Neuronal stem cell (in vitro differentiated cells): ENCODE results near the gene CTNNBIP1.

ENCODE experiments used
- DNase-seq: peaks from one replicate; pipeline ENCODE4 v3.0.0-alpha.2; 2013; ENCODE audit warnings: low spot score
- H2AFZ ChIP-seq: one replicate; pipeline ENCODE4 v1.6.1; 2013; ENCODE audit warnings: mild to moderate bottlenecking, low read length, inconsistent platforms
- H2AK5ac ChIP-seq: 2 replicates; pipeline ENCODE4 v1.6.1; 2013; ENCODE audit warnings: low read depth, mild to moderate bottlenecking, inconsistent platforms, low read length, moderate library complexity, mixed read lengths
- H2BK120ac ChIP-seq: 2 replicates; pipeline ENCODE4 v1.6.1; 2013; ENCODE audit warnings: low read depth, mild to moderate bottlenecking, inconsistent platforms, low read length, moderate library complexity, mixed read lengths
- H2BK12ac ChIP-seq: one replicate; pipeline ENCODE4 v1.6.1; 2013; ENCODE audit warnings: low read length, inconsistent platforms
- H2BK15ac ChIP-seq: 2 replicates; pipeline ENCODE4 v1.6.1; 2013; ENCODE audit warnings: mild to moderate bottlenecking, low read length, inconsistent platforms, mixed read lengths
- H2BK5ac ChIP-seq: one replicate; pipeline ENCODE4 v1.6.1; 2013; ENCODE audit warnings: inconsistent platforms, mild to moderate bottlenecking, low read length, moderate library complexity
- H3K14ac ChIP-seq: one replicate; pipeline ENCODE4 v1.6.1; 2013; ENCODE audit warnings: low read length, inconsistent platforms
- H3K18ac ChIP-seq: 2 replicates; pipeline ENCODE4 v1.6.1; 2013; ENCODE audit warnings: low read length, inconsistent platforms
- H3K23ac ChIP-seq: 2 replicates; pipeline ENCODE4 v1.6.1; 2013; ENCODE audit warnings: low read depth, mild to moderate bottlenecking, mixed read lengths, low read length, inconsistent platforms; ENCODE audit not compliant: poor library complexity
- H3K27ac ChIP-seq: replicated peaks from 3 replicates; pipeline ENCODE4 v1.5.1; 2013; ENCODE audit warnings: low read length, inconsistent platforms
- H3K27me3 ChIP-seq, 3 experiments: 2 replicates each; pipeline ENCODE4 v1.6.1; 2013; ENCODE audit warnings: low read length in 3 of 3, mild to moderate bottlenecking in 2 of 3, inconsistent platforms in 1 of 3, low read depth in 1 of 3, mixed read lengths in 1 of 3, moderate library complexity in 1 of 3; ENCODE audit not compliant: control insufficient read depth in 3 of 3, insufficient read depth in 3 of 3
- H3K36me3 ChIP-seq, 2 donors: replicated peaks in 1 of 2; 2 replicates each; pipeline ENCODE4 v1.6.1; 2013; ENCODE audit warnings: low read length in 2 of 2; ENCODE audit not compliant: control insufficient read depth in 2 of 2, insufficient read depth in 2 of 2
- H3K4ac ChIP-seq: 2 replicates; pipeline ENCODE4 v1.6.1; 2013; ENCODE audit warnings: inconsistent platforms, mild to moderate bottlenecking, low read length, moderate library complexity
- H3K4me1 ChIP-seq, 2 donors: 1 replicate in 1 of 2; 2 replicates in 1 of 2; pipeline ENCODE4 v1.6.1; 2013; ENCODE audit warnings: low read length in 2 of 2, low read depth in 1 of 2; ENCODE audit not compliant: control insufficient read depth in 2 of 2, insufficient read depth in 1 of 2
- H3K4me2 ChIP-seq: one replicate; pipeline ENCODE4 v1.6.1; 2013; ENCODE audit warnings: mild to moderate bottlenecking, low read length, inconsistent platforms; ENCODE audit not compliant: insufficient read depth, poor library complexity, severe bottlenecking
- H3K4me3 ChIP-seq, 2 donors: 2 replicates each; pipeline ENCODE4 v1.5.1; 2013; ENCODE audit warnings: low read length in 2 of 2, mild to moderate bottlenecking in 2 of 2, inconsistent platforms in 1 of 2, moderate library complexity in 1 of 2
- H3K79me1 ChIP-seq: one replicate; pipeline ENCODE4 v1.6.1; 2013; ENCODE audit warnings: low read depth, mild to moderate bottlenecking, inconsistent platforms, low read length, moderate library complexity
- H3K9ac ChIP-seq: one replicate; pipeline ENCODE4 v1.6.1; 2013; ENCODE audit warnings: mild to moderate bottlenecking, low read depth, low read length, inconsistent platforms; ENCODE audit not compliant: poor library complexity
- H3K9me3 ChIP-seq, 2 donors: replicated peaks in 1 of 2; 2 replicates each; pipeline versions ENCODE3 to v1.6.1; 2013; ENCODE audit warnings: low read length in 2 of 2, mild to moderate bottlenecking in 2 of 2, inconsistent platforms in 1 of 2, low read depth in 1 of 2, mixed read lengths in 1 of 2, moderate library complexity in 1 of 2; ENCODE audit not compliant: control insufficient read depth in 2 of 2, insufficient read depth in 1 of 2
- H4K8ac ChIP-seq: one replicate; pipeline ENCODE4 v1.6.1; 2013; ENCODE audit warnings: low read depth, mild to moderate bottlenecking, inconsistent platforms, low read length, moderate library complexity
- H4K91ac ChIP-seq: one replicate; pipeline ENCODE4 v1.6.1; 2013; ENCODE audit warnings: low read length, low read depth, mild to moderate bottlenecking, inconsistent platforms; ENCODE audit not compliant: poor library complexity
- WGBS, 2 donors: extraction: QIAGEN DNeasy Blood & Tissue Kit; methylation state at CpG; one replicate each; pipeline ENCODE4 v1.1.7; 2013; ENCODE audit warnings: missing lambda C conversion rate in 2 of 2, mixed read lengths in 1 of 2; ENCODE audit not compliant: insufficient read length in 2 of 2, insufficient replicate concordance in 1 of 2; ENCODE audit errors: extremely low coverage in 2 of 2; 5-methylcytosine and 5-hydroxymethylcytosine counted together

Gene CTNNBIP1

GRCh38 chr1:9861360-9861759, 48.7 kb downstream of the CTNNBIP1 start:
- H3K18ac ChIP-seq: no peak overlapping the region
- no peak overlapping the region for H2AFZ ChIP-seq
- WGBS, 2 donors: no CpG with 5 or more reads among the region's 8 CpGs
- no peak overlapping the region for H3K4ac ChIP-seq
- peaks cover 6% of the 10 kb centered on the region for H3K79me1 ChIP-seq
- H3K9me3 ChIP-seq: no peaks in the 10 kb centered on the region
- no peak overlapping the region for H4K91ac ChIP-seq
- H3K4me2 ChIP-seq: no peak overlapping the region
- no peak overlapping the region for H2BK15ac ChIP-seq
- peak overlapping the region in 1 of 2 donors; percentile 41 for H3K4me3 ChIP-seq
- no peaks in the 10 kb centered on the region for H3K27me3 ChIP-seq
- H3K36me3 ChIP-seq: peaks cover 2 to 21% of the 10 kb centered on the region in 2 donors
- H2BK5ac ChIP-seq: no peak overlapping the region
- no peak overlapping the region for H4K8ac ChIP-seq
- H2BK120ac ChIP-seq: no peak overlapping the region
- no peak overlapping the region for H3K14ac ChIP-seq
- no peak overlapping the region for H3K9ac ChIP-seq
- H3K27ac ChIP-seq: no peak overlapping the region
- H3K23ac ChIP-seq: no peak overlapping the region
- H2AK5ac ChIP-seq: no peak overlapping the region
- no peak overlapping the region for H2BK12ac ChIP-seq
- no peak for DNase-seq
- H3K4me1 ChIP-seq: peaks cover 9 to 15% of the 10 kb centered on the region in 2 donors

GRCh38 chr1:9860887-9861286, 49.2 kb downstream of the CTNNBIP1 start:
- DNase-seq: no peak
- H2BK5ac ChIP-seq: no peak overlapping the region
- H3K4ac ChIP-seq: no peak overlapping the region
- H3K4me2 ChIP-seq: no peak overlapping the region
- H3K18ac ChIP-seq: no peak overlapping the region
- no peak overlapping the region for H3K9ac ChIP-seq
- no peak overlapping the region for H3K4me3 ChIP-seq
- H2AFZ ChIP-seq: no peak overlapping the region
- no peak overlapping the region for H2BK120ac ChIP-seq
- no peak overlapping the region for H3K27ac ChIP-seq
- H3K4me1 ChIP-seq: peaks cover 9 to 15% of the 10 kb centered on the region in 2 donors
- H4K91ac ChIP-seq: no peak overlapping the region
- no peak overlapping the region for H2BK12ac ChIP-seq
- no peak overlapping the region for H4K8ac ChIP-seq
- no peaks in the 10 kb centered on the region for H3K9me3 ChIP-seq
- no CpG with 5 or more reads among the region's 5 CpGs for WGBS, 2 donors
- no peak overlapping the region for H2AK5ac ChIP-seq
- peaks cover 6% of the 10 kb centered on the region for H3K79me1 ChIP-seq
- peaks cover 2 to 19% of the 10 kb centered on the region in 2 donors for H3K36me3 ChIP-seq
- H3K14ac ChIP-seq: no peak overlapping the region
- H2BK15ac ChIP-seq: no peak overlapping the region
- no peak overlapping the region for H3K23ac ChIP-seq
- H3K27me3 ChIP-seq: no peaks in the 10 kb centered on the region

- Histone ChIP-seq H3K27me3 (no peaks in the 10 kb centered on the region), H2BK120ac (peak overlapping the region; percentile 50), H3K4me1 (peaks cover 9 to 15% of the 10 kb centered on the region in 2 donors), H4K91ac (no peak overlapping the region), H2BK12ac (no peak overlapping the region), H2AFZ (no peak overlapping the region), H3K36me3 (peaks cover 8 to 18% of the 10 kb centered on the region in 2 donors), H3K4ac (no peak overlapping the region), H3K23ac (peak overlapping the region; percentile 6), H3K4me2 (no peak overlapping the region), H3K9me3 (no peaks in the 10 kb centered on the region), H2BK5ac (no peak overlapping the region), H3K79me1 (peaks cover 6% of the 10 kb centered on the region), H2BK15ac (no peak overlapping the region), H2AK5ac (peak overlapping the region; percentile 60), H3K14ac (peak overlapping the region; percentile 84), H3K4me3 (no peak overlapping the region), H3K9ac (no peak overlapping the region), H4K8ac (no peak overlapping the region), H3K27ac (peak overlapping the region; percentile 75), H3K18ac (peak overlapping the region; percentile 93)
- no peak for DNase-seq
- WGBS, 2 donors: no CpG with 5 or more reads among the region's 5 CpGs
Measured at GRCh38 chr1:9859281-9860014, 50.6 kb downstream of the CTNNBIP1 start.

GRCh38 chr1:9858293-9859035, 51.6 kb downstream of the CTNNBIP1 start:
- WGBS, 2 donors: no CpG with 5 or more reads among the region's 6 CpGs
- peaks cover 9 to 15% of the 10 kb centered on the region in 2 donors for H3K4me1 ChIP-seq
- H4K8ac ChIP-seq: no peak overlapping the region

More at GRCh38 chr1:9858293-9859035, 51.6 kb downstream of the CTNNBIP1 start:
- no peak overlapping the region for H2BK12ac ChIP-seq
- no peak overlapping the region for H2AFZ ChIP-seq
- H2BK5ac ChIP-seq: no peak overlapping the region
- no peak for DNase-seq
- no peaks in the 10 kb centered on the region for H3K27me3 ChIP-seq
- H3K27ac ChIP-seq: no peak overlapping the region
- H4K91ac ChIP-seq: no peak overlapping the region
- H2BK120ac ChIP-seq: no peak overlapping the region
- H3K4me2 ChIP-seq: no peak overlapping the region
- H2AK5ac ChIP-seq: no peak overlapping the region
- no peak overlapping the region for H3K4ac ChIP-seq
- no peak overlapping the region for H3K14ac ChIP-seq
- peaks cover 13 to 18% of the 10 kb centered on the region in 2 donors for H3K36me3 ChIP-seq
- H3K4me3 ChIP-seq: no peak overlapping the region
- no peak overlapping the region for H3K18ac ChIP-seq
- no peak overlapping the region for H3K9ac ChIP-seq
- H2BK15ac ChIP-seq: no peak overlapping the region
- no peak overlapping the region for H3K23ac ChIP-seq
- H3K79me1 ChIP-seq: peaks cover 6% of the 10 kb centered on the region
- H3K9me3 ChIP-seq: no peaks in the 10 kb centered on the region
